Measurements from ENCODE around the gene FHIT. TPM values are rescaled to one million over a fixed set of nuclear protein-coding genes. Genes with fewer than 3 reads are reported as not detected.

Gene FHIT
- polyA plus RNA-seq, 1 donor, result 5.5 TPM

DNA sequence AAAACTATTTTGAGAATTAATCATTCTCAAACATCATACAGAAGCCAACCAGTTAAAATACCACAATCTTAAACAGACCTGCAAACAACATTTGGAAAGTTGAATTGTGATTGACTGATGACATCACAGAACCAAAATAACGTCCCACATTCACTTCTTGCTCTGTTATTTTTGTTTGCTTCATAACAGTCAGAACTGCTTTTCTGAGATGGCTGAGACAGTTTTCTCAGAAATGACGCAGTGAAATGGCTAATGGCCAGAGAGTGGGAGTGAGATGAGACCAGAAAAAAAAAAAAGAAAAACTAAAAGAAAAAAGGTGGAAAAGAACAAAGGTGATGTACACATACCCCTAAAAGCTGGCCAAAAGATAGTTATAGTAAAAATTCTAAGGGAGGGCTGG lies 1061.2 kb downstream of the FHIT start:
- no peak for DNase-seq

DNA sequence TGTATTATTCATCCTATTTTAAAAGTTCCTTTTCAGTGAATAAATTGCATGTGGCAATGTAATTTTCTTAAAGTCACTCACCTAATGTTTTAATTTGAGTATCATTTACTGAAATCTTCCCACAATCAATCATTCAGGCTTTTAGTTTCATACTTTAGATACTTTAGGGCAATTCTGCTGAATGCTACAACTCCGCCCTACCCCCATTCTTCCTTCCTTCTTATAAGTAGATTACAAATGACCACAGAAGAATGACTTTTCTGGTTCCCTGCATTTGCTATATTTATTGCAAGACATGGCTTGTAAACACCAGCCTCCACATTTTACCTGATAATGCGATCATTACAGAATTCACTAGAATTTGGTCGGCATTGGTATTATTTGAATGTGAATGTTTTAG lies 1061.9 kb downstream of the FHIT start:
- DNase-seq, result no peak

DNA sequence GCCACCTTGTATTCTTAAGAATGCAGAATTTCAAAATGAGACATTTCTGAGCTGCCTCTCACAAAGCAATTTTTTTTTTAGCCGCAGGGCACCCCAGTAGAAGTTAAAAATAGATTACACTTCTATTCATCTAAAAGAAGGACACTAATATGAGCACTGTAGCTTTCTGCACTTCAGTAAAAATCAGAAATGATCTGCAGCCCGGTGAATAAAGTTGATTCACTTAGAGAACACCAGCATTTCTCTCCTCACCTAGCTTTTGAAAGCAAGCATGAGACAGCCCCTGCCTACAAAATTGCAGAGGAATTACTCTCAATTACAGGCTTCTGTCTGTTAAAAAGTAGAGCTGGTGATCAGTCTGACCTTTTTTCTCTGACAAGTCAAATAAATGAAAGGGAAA lies 1062.4 kb downstream of the FHIT start:
- DNase-seq, result no peak

DNA sequence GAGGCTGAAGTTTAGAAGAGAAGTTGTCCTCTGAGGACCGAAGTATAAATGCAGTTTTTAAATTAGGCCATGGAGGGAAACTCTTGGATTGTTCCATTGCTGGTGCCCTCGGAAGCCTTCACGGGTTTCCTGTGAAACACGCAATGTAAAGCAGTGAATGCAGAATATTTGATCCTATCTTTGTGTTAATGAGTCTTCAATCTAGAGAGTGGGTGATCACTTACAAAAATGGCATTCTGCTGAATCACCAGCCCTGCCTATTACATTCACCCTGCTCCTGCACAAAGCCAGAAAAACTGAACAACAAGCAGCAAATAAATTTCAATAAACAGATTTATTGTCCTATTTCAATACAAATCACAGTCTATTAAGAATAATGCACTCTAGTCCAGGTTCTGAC lies 1063.9 kb downstream of the FHIT start:
- DNase-seq, result no peak

DNA sequence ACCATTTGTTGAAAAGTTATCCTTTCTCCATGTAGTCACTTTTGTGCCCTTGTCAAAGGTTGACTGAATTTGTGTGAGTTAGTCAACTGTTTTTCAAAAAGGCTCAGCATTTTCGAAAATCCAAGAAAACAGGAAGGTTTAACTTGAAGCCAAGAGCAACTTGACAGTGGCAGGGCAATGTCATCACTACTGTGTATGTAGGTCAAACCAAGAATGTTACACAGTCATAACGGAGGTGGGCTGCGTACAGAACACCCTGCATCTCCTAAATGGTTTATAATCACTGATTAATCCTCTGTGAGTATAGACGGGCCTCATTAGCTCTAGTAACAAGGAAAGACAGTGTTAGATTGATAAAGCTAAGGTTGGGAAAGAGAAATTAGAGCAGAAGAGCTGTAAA lies 1064.9 kb downstream of the FHIT start:
- no peak for DNase-seq

DNA sequence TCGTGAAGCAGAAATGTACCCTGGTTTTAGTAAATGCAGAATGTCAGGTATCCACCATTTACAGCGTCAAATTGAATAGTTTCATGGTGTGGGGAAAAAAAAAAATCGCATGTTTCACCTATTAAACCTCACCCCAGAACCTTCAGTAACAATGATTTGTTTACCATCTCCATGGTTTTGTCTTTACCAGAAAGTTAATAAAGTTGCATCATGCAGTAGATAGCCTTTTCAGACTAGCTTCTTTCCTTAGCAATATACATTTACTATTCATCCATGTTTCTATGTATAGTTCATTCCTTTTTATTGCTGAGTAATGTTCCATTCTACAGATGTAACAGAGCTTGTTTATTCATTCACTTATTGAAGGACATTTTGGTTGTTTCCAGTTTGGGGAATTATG lies 1066.1 kb downstream of the FHIT start:
- no peak for DNase-seq

DNA sequence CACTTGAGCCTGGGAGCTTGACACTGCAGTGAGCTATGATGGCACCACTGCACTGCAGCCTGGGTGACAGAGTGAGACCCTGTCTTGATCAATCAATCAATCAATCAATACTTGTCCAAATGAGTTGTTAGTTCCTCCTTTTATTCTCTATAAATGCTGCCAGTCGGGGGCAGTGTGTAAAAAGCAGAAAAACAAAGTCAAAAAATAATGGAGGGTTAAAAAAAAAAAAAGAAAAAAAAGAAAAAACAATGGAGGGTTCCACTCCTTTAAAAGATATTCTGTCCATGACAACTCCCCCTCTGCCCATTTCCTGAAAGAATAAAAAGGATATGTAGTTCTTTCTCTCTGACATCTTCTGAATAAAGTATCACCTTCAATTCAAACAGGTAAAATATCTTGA lies 1068.6 kb downstream of the FHIT start:
- no peak for DNase-seq

DNA sequence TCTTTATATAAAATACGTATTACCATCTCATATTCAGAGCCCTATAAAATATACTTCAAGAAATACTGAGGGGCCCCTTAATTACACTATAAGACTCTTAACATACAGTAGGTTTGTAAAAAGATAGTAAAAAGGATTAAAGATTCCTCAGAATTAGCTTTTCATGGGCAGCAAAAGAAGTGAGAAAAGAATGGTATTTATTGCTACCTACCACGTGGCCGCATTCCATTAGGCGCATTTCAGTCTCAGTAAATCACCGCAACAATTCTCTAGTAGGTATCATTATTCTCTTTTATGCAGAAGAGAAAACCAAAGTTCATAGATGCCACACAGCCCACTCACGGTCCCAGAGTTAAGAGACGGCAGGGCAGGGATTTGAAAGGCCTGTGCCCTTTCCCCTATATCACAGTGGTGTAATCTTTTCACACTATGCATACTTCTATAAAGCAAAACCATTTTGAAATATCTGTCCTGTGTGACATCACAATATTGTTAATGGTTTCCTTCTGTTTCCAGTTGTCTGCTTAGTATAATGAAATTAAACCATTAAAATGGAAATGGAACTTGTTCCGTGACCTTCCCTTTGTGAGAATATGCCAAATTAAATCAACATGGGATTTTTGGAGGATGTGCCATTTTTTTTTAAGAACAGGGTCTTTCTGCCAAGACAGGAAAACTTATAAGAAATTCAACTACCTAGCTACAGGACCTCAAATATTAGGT lies 1072.2 kb downstream of the FHIT start:
- no peak for DNase-seq

DNA sequence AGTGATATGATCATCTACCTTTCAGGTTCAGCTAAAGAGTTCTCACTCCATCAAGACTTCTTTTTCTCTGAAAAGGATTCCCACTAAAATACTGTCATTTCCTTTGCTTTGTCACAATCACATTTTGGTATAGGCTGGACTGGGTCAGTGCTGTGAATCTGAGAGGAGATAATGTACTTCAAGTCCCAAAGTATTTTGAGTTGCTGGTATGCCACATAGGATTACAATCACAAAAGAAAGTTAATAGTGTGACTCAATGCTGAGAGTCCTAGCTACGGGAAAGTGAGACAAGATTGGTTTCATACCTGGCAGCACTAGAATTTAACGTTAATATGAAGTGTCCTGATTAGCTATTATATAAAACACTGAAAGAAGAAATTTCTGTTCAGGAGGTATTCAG lies 1073.5 kb downstream of the FHIT start:
- no peak for DNase-seq

DNA sequence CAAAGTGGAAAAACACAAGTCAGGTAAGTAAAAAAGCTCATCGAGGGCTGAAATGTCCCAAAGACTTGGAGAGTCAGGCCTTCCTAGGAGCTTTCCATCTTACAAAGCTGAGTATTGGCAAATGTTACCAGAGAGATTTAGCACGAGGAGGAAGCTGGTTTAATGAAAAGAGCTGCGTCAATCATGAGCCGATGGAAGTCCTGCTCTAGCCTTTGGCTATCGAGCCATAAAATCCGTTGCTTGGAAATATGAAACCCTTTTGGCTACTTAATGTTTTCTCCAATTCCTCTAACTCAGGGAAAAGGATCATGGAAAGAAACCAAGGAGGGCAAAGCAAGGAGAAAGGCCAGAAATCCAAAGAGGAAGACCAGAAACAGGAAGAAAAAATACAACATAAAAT lies 1074.6 kb downstream of the FHIT start:
- no peak for DNase-seq

DNA sequence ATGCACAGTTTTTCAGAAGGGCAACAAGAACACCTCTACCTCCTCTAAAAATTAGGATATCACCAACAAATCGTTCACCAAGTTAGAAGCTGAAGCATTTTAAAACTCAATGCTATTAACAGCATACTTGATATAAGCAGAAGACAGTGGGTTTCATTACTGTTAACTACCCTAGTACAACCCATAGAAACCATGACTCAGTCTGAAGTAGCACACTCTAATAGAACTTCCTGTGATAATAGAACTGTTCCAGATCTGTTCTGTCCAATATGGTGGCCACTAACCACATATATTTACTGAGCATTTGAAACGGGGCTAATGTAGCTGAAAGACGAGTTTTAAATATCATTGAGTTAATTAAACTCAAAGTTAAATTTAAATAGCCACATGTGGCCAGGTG lies 1075.6 kb downstream of the FHIT start:
- DNase-seq, result no peak

DNA sequence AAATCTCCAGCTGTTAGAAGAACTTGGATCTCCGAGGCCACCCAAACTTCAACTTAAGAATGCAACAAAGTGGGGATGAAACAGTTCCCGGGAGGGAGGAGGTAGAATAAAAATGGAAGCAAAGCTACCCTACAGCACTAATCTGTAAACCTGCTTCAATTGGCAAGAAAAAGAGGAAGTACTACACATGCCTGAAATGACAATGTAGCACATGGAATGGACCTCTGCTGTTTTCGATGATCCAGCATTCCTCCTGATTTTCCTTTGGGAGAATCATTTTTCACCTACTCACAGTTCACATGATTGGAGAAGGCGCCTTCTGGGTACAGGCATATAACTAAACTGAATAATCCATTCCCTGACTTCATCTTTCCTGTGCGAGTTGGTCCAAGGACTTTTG lies 1081.5 kb downstream of the FHIT start:
- DNase-seq, result no peak

DNA sequence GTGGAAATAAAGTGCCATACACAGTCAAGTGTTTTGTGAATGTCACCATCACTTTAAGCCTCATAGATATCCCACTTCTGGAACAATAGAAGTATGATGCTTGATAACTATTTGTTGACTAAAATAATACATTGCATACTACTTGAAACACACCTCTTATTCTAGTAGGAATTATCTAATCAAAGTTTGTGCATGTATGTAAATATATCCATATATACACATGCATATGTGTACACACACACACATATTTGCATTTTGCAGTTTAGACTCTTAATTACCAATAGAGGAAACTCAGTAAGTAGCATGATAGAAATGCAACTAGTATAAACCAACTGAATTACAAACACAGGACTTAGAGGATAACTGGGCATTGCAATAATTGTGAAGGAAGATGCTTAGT lies 1084.1 kb downstream of the FHIT start:
- no peak for DNase-seq

DNA sequence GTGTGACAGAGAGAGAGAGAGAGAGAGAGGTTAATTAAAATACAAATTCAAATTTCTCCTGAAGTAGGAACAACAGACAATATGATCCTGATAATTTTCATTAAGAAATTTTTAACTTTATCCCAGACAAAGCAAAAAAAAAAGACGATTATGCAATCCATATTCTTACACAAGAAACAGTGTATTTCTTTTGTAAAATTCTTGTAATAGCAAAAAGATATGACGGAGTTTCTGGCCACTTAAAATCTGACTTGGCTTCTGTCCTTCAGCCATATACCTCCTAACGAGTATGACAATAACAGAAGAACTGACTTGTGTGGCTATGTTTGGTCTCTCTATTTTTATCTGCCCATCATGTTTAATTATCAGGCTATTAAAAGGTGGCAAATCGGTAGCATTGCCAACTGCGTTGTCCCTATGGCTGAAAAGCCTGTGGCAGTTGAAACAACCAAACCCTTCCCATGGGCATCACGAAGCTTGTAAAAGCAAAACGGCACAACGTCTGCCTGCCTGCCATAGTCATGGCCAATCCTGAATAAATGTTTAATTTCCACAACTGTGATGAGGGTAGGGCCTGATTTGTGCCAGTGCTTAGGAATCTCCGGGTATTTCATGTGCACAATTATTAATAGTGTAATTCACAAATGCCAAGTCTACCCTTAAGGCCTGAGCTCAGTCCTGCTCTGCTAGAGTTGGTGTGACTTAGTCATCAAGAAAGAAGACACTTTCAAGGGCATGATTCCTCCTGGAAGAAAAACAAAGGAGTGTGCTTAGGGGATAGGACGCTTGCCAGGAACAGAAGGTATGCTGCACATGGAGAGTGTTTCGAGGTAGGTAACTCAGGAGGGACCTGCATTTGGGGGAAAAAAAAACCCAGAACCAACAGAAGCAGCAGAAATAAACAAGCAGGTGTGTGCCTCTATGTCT lies 1090.2 kb downstream of the FHIT start:
- no peak for DNase-seq

DNA sequence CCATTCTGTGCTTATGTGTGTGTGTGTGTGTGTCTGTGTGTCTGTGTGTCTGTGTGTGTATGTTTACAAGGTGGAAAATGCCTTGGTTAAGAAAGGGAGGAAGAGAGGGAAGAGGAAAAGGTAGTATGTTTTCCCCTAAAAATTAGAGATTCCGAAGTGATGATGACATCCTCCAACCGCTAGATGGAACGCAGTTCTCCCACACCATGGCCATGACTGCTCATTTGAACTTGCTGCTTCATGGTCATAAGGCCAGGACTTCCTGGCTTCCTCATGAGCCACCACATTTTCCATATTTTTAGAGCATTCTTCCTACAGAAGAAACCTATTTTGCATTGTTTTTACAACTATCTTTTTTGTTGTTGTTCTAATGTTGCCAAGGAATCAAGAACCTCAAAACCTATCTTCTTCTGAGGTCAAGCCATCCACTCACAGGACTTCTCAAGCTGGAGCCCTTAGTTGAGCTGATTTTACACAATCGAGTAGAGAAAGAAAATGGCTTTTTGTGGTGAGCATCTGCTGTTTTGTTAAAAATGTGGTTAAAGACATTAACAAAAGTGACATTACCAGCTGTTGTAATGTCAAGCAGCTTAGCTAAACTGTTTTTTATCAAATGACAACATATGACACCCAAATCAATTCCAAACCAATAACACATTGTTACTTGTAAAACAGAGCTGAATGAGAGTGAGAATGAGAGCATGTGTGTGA lies 1091.0 kb downstream of the FHIT start:
- no peak for DNase-seq

DNA sequence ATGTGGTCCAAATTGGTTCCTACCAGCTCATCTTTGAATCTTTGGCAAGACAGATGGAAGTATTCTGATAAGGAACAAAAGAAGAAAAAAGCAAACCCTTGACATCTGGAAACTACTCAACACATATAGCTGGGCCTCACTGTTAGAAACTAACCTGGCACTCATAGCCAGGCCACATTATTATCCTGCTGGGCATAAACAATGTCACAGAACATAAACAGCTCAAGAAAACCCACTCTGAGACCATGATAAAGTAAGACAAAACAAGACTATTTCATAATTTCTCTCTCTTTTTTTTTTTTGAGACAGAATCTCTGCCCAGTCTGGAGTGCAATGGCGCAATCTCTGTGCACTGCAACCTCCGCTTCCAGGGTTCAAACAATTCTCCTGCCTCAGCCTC lies 1093.2 kb downstream of the FHIT start:
- DNase-seq, result no peak

DNA sequence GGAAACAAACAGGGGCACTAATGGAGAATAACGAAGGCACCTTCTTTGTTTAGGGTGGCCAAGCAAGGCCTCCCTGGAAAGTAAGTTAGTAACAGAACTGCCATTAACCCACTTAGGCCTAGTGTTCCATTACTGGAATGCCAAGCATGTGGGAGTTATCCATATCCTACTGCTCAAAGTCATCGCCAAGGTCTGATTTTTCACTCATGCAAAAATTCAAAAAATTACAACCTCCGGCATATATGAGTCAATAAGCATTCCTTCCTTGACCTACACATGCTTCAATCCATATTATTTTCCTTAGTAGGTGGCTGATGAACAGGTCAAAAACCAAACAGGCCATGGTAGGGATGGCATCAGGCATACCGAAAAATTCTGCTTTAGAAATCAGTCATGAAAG lies 1097.2 kb downstream of the FHIT start:
- DNase-seq, result no peak

DNA sequence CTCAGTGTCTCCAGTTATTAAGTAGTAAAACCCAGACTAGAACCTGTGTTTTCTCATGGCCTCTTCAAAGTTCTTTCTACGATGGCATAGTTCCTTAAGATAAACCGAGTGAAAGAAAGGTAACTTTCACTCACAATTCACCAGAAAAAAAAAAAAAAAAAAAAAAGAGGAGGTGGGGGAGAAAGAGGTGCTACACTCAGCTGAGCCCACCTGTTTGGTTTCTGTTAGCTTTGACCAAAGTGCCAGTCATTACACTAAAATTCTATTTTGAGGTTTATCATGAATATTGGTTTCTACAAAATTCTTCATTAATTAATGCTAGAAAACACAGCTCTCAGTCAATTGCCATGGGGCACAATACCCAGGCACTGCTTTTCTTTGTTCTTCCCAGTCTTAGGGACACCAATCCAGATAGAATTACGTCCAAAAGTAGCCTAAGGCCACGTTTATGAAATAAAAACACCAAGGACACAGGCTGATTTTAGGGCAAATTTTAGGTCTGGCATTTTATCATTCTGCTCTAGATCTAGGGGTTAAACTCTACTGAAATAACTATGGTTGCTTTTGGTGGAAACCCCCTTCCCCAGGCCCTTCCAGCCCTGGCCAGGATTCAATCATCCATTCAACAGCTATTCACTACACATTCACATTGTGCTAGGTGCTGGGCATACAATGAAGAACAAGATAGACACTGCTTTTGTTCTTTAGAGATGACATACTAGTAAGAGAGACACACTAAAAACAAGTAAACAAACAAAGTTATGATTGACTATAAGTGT lies 1097.8 kb downstream of the FHIT start:
- DNase-seq, result no peak

DNA sequence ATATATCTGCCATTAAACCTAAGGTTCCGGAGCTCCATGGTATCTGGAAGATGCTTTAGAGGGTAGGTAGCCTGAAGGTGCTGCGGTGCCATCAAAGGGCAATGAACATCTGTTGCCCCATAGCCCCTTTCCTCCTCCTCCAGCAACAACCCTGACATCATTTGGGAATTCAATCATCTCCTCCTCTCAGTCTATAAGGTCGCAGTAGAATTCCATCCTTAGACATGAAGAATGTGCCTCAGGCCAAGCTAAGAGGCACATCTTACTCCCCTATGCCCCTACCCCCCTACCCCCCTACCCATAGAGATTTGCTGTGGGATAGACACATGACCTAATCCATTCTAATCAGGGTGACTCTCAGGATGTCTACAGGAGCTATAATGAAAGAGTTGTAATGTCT lies 1101.8 kb downstream of the FHIT start:
- no peak for DNase-seq

DNA sequence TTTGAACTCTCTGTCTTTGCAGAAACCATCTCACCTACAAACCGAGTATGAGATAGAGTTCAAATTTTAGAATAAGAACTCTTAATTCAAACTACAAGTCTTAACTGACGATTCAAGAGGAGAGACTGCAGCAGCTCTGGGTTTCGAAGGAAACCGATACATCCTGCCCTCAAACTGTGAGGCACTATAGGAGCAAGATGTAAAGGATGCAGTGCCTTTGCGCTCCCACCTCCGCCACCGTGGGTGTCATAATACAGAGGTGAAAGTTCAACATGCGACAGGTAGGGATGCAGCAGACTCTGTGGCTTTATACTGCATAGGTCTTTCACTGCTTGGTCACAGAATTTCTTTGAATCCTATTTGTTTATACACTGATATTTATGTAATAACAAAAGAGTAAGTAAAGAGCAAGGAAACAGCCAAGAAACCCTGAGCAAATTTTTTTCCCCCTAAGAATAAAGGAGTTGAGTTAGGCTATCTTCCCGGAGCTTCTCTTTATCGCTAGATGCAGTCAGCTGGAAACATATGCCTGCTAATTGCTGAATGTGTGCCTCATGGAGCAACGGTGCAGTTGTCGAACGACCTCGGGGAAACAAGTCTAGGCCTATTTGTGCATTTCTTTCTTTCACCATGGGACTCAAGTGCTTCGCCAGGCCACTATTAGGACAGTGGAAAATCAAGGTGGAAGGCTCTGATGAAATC lies 1103.9 kb downstream of the FHIT start:
- no peak for DNase-seq

DNA sequence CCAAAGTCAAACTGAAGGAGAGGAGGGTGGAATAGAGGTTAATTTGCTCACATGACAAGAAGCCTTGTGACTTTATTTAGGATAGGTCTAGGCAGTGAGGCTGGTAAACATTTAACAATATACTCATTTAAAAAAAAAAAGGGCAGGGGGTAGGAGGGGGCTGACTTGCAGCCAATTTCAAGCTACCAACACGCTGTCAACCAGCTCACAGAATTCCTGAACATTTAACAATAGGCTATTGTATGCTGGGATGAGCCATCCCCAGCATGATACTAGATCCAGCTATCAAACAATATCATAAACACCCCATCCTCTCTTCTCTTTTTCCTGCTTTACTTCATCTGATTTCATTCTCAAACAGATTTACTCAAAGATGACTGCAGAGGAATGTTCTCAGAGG lies 1105.1 kb downstream of the FHIT start:
- DNase-seq, result no peak

DNA sequence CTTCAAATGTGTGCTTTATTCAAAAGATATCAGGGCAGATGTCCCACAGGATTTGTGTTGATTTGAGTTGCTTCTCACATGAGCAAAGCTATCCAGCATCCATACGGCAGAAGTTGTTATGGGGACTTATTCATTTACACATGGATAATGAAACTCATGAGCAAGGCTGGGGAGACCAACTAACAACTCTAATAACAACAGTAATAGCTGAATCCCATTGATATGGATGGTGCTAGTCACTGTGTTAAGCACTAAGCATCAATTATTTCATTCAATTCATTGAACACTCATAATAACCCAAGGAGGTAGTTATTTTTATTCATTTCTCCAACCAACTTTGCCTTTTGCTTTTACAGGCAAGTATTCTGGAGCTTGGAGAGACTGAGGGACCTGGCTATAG lies 1107.2 kb downstream of the FHIT start:
- no peak for DNase-seq
